HG03066 (cell line): ENCODE results near the gene ASPM.
A peak's percentile ranks its signal among the peaks of the same experiment; 100 is the strongest.

Experiments
- ATAC-seq: cut with Tn5 transposase; IDR thresholded peaks from one replicate; pipeline ENCODE4 v1.9.1; 2021; ENCODE audit warnings: low read depth; ENCODE audit not compliant: unreplicated experiment

The ASPM gene

GRCh38 chr1:197146101-197147095 lies at the start of gene ASPM:
TSS of gene ASPM (minus strand) at chr1:197146669. CDS start at chr1:197146437, 232 bp downstream.
- ATAC-seq, result peak; percentile 99

GRCh38 chr1:197195100-197195499 lies 48.6 kb upstream of the ASPM start:
- ATAC-seq, result no peak

- ATAC-seq, result no peak
Observed at GRCh38 chr1:197184190-197184589, 37.7 kb upstream of the ASPM start.

GRCh38 chr1:197183195-197183748 lies 36.8 kb upstream of the ASPM start:
- no peak for ATAC-seq

- ATAC-seq, result no peak
Observed at GRCh38 chr1:197182716-197183115, 36.2 kb upstream of the ASPM start.

- ATAC-seq, result peak; percentile 67
Observed at GRCh38 chr1:197181982-197182381, 35.5 kb upstream of the ASPM start.

- peak; percentile 51 for ATAC-seq
Observed at GRCh38 chr1:197180252-197180878, 33.9 kb upstream of the ASPM start.

GRCh38 chr1:197178998-197179397 lies 32.5 kb upstream of the ASPM start:
- ATAC-seq, result no peak

GRCh38 chr1:197174818-197175217 lies 28.3 kb upstream of the ASPM start:
- no peak for ATAC-seq

- no peak for ATAC-seq
Observed at GRCh38 chr1:197173571-197174507, 27.4 kb upstream of the ASPM start.

GRCh38 chr1:197171531-197171930 lies 25.1 kb upstream of the ASPM start:
- ATAC-seq, result no peak

GRCh38 chr1:197170538-197170937 lies 24.1 kb upstream of the ASPM start:
- ATAC-seq, result no peak

GRCh38 chr1:197159461-197159860 lies 13.0 kb upstream of the ASPM start:
- no peak for ATAC-seq

GRCh38 chr1:197156692-197157091 lies 10.2 kb upstream of the ASPM start:
- no peak for ATAC-seq

- no peak for ATAC-seq
Observed at GRCh38 chr1:197152662-197153061, 6.2 kb upstream of the ASPM start.

GRCh38 chr1:197151185-197151584 lies 4.7 kb upstream of the ASPM start:
- no peak for ATAC-seq

- ATAC-seq, result no peak
Observed at GRCh38 chr1:197150336-197151005, 4.0 kb upstream of the ASPM start.

GRCh38 chr1:197149340-197149739 lies 2.9 kb upstream of the ASPM start:
- ATAC-seq, result no peak

- peak; percentile 0 for ATAC-seq
Observed at GRCh38 chr1:197145446-197146024, 934 bp downstream of the ASPM start.
